ENCODE results near the gene SAT2.
"Not testable (repeated sequence)": the region's sequence is repeated elsewhere in the genome, so short reads cannot be mapped to it uniquely, and the experiment has no call there.

GRCh38 chr17:7641635-7642034 lies 14.0 kb upstream of the SAT2 start:
- TF ChIP-seq EZH2 (IDR thresholded peaks at IDR 0.05; ENCODE audit: low read depth, unreplicated experiment); CTCF (conservative IDR thresholded peaks at IDR 0.05; ENCODE audit: low read depth in 2 of 2); POLR2AphosphoS5 (IDR thresholded peaks at IDR 0.05; ENCODE audit: low read depth); ZNF114 (CRISPR knock-in tag; IDR thresholded peaks at IDR 0.05); EZH2phosphoT487 (IDR thresholded peaks at IDR 0.05; ENCODE audit: unreplicated experiment); REST (IDR thresholded peaks at IDR 0.05; ENCODE audit: unreplicated experiment); CREB1 (CRISPR knock-in tag; IDR thresholded peaks at IDR 0.05; ENCODE audit: low read depth); STAT1 (IDR thresholded peaks at IDR 0.05; ENCODE audit: unreplicated experiment); ETS1 (IDR thresholded peaks at IDR 0.05); JUNB (IDR thresholded peaks at IDR 0.05; ENCODE audit: unreplicated experiment); NANOG (IDR thresholded peaks at IDR 0.05; ENCODE audit: borderline replicate concordance); ZNF331 (CRISPR knock-in tag; IDR thresholded peaks at IDR 0.05; ENCODE audit: low read depth): not testable (repeated sequence)

Data from GM23338 (cell line).